Vagina (tissue), 2 donors: ENCODE data around the gene DBI.

Source experiments
- POLR2AphosphoS5 ChIP-seq, 2 donors: sonication (generic); formaldehyde crosslinking; IDR thresholded peaks; one replicate each; pipeline ENCODE4 v1.9.0; 2017; ENCODE audit warnings: antibody characterized with exemption in 2 of 2, mild to moderate bottlenecking in 2 of 2, low read depth in 1 of 2; ENCODE audit not compliant: insufficient read depth in 1 of 2
- TF ChIP-seq, protein P1 (sequence below), 3 experiments: fragments of 450-650 bp in 2 of 3; fragments of 200-600 bp in 1 of 3; sonication (generic) in 1 of 3; IDR thresholded peaks; one replicate each; pipeline ENCODE4 v1.5.1; 2017 to 2019; ENCODE audit warnings: antibody characterized with exemption in 3 of 3, mild to moderate bottlenecking in 2 of 3, moderate library complexity in 2 of 3

DNA sequence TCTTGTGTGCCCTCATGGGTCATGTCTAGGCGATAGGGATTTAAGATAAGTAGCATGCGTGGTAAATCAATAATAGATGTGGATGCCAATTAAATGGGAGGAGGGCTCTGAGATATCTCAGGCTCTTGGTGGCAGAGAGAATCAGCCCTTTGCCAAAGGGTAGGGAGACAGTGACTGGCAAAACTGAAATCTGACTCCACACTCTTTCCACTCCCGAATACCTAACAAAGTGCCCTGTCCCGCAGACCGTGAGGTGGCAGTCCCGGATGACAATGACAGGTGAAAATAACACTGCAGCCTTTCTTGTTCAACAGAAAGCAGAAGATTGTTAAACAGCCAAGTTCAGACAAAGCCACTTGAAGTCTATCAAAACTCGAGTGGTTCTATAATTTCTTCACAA lies 47.2 kb upstream of the DBI start:
- no peak for TF ChIP-seq POLR2AphosphoS5 (IDR thresholded peaks at IDR 0.05; ENCODE audit: insufficient read depth in 1 of 2, low read depth in 1 of 2)
- TF ChIP-seq, protein P1, sequence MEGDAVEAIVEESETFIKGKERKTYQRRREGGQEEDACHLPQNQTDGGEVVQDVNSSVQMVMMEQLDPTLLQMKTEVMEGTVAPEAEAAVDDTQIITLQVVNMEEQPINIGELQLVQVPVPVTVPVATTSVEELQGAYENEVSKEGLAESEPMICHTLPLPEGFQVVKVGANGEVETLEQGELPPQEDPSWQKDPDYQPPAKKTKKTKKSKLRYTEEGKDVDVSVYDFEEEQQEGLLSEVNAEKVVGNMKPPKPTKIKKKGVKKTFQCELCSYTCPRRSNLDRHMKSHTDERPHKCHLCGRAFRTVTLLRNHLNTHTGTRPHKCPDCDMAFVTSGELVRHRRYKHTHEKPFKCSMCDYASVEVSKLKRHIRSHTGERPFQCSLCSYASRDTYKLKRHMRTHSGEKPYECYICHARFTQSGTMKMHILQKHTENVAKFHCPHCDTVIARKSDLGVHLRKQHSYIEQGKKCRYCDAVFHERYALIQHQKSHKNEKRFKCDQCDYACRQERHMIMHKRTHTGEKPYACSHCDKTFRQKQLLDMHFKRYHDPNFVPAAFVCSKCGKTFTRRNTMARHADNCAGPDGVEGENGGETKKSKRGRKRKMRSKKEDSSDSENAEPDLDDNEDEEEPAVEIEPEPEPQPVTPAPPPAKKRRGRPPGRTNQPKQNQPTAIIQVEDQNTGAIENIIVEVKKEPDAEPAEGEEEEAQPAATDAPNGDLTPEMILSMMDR (IDR thresholded peaks at IDR 0.05): no peak
